K562 (cell line): Measurements from ENCODE around the gene ATP5PO. TPM values are rescaled to one million over a fixed set of nuclear protein-coding genes. Genes with fewer than 3 reads are reported as not detected.
A peak's percentile ranks its signal among the peaks of the same experiment; 100 is the strongest.

ENCODE experiments used
- ATF7 ChIP-seq: fragments of 450-650 bp; IDR thresholded peaks from 2 replicates; pipeline ENCODE4 v1.7.1; 2014; ENCODE audit warnings: mild to moderate bottlenecking, moderate library complexity
- CAMTA2 ChIP-seq: fragments of 250-450 bp; sonication (Bioruptor Pico); conservative IDR thresholded peaks from 2 replicates; pipeline ENCODE4 v1.5.1; 2022
- CC2D1A ChIP-seq: fragments of 450-650 bp; IDR thresholded peaks from 2 replicates; pipeline ENCODE4 v1.6.1; 2017; ENCODE audit warnings: mild to moderate bottlenecking
- HOXB6 ChIP-seq: fragments of 250-450 bp; sonication (Bioruptor Pico); IDR thresholded peaks from 2 replicates; pipeline ENCODE4 v1.5.1; 2022; ENCODE audit warnings: mild to moderate bottlenecking, borderline replicate concordance
- ILK ChIP-seq: fragments of 450-650 bp; IDR thresholded peaks from 2 replicates; pipeline ENCODE4 v1.6.1; 2016; ENCODE audit warnings: missing genetic modification characterization, low read depth, mild to moderate bottlenecking, missing compliant biosample characterization, moderate library complexity, borderline replicate concordance
- JUND ChIP-seq, 2 experiments: IDR thresholded peaks; 2 replicates in 1 of 2; 3 replicates in 1 of 2; pipeline ENCODE4 v1.6.1; 2011; ENCODE audit warnings: borderline replicate concordance in 2 of 2, low read depth in 2 of 2, low read length in 2 of 2, improper control_type of control experiment in 1 of 2, missing biosample characterization in 1 of 2, missing genetic modification characterization in 1 of 2, missing genetic modification reagents in 1 of 2
- MAFK ChIP-seq: IDR thresholded peaks from 2 replicates; pipeline ENCODE4 v1.6.1; 2011; ENCODE audit warnings: low read length, improper control_type of control experiment
- RB1 ChIP-seq: fragments of 450-650 bp; IDR thresholded peaks from 2 replicates; pipeline ENCODE4 v1.6.1; 2017; ENCODE audit warnings: low read depth, mild to moderate bottlenecking
- YY1 ChIP-seq, 3 experiments: IDR thresholded peaks; 2 replicates each; pipeline ENCODE4 v1.6.1; 2011; ENCODE audit warnings: low read length in 2 of 3, mild to moderate bottlenecking in 2 of 3, moderate library complexity in 2 of 3, borderline replicate concordance in 1 of 3, control low read depth in 1 of 3, low read depth in 1 of 3; ENCODE audit not compliant: insufficient read depth in 3 of 3, insufficient replicate concordance in 2 of 3, control insufficient read depth in 1 of 3, insufficient read length in 1 of 3; ENCODE audit errors: extremely low read depth in 1 of 3
- ZBTB7A ChIP-seq: IDR thresholded peaks from 2 replicates; pipeline ENCODE4 v1.6.1; 2011; ENCODE audit warnings: low read depth, mild to moderate bottlenecking, low read length, moderate library complexity, borderline replicate concordance; ENCODE audit not compliant: control insufficient read depth
- ZKSCAN8 ChIP-seq: fragments of 200-800 bp; sonication (Bioruptor generic); IDR thresholded peaks from 2 replicates; pipeline ENCODE4 v1.6.1; 2016; ENCODE audit warnings: missing genetic modification characterization, missing compliant biosample characterization
- ZNF124 ChIP-seq: sonication (generic); formaldehyde crosslinking; IDR thresholded peaks from 2 replicates; pipeline ENCODE4 v1.8.1; 2022; ENCODE audit warnings: missing genetic modification reagents
- ZNF24 ChIP-seq: fragments of 450-650 bp; IDR thresholded peaks from 2 replicates; pipeline ENCODE4 v1.6.1; 2016
- ZNF75A ChIP-seq: fragments of 450-650 bp; formaldehyde crosslinking; IDR thresholded peaks from 2 replicates; pipeline ENCODE4 v1.4.0; 2020; ENCODE audit warnings: mild to moderate bottlenecking
- polyA plus RNA-seq, 8 experiments: library from polyadenylated mRNA; depleted of rRNA in 4 of 8; stranded (reverse) in 5 of 8; unstranded in 3 of 8; fragments of >200 nt; fragmentation: Nextera tagmentation in 2 of 8; fragmentation: Illumina TruSeq in 1 of 8; extraction: Ambion mirVana in 2 of 8; extraction: Trizol in 1 of 8; gene quantifications; 2 replicates each; pipeline versions ENCODE4 v1.2.1 to v1.2.3, GENCODE V29; 2011 to 2014; ENCODE audit warnings: inconsistent platforms in 1 of 8, missing spikeins in 1 of 8
- total RNA-seq, 7 experiments: library from RNA; depleted of rRNA in 6 of 7; stranded (reverse); fragments of >200 nt in 6 of 7; fragmentation: Illumina TruSeq in 2 of 7; extraction: Trizol in 2 of 7; gene quantifications; 2 replicates each; pipeline versions ENCODE4 v1.2.1 to v1.2.3, GENCODE V29; 2011 to 2021; ENCODE audit warnings: low replicate concordance in 1 of 7
- TF ChIP-seq, protein P1 (sequence below): IDR thresholded peaks from 2 replicates; pipeline ENCODE4 v1.6.1; 2011; ENCODE audit warnings: borderline replicate concordance, low read depth, mild to moderate bottlenecking, moderate library complexity, low read length; ENCODE audit not compliant: insufficient read depth, poor library complexity, severe bottlenecking
- TF ChIP-seq, protein P2 (sequence below): fragments of 450-650 bp; IDR thresholded peaks from 2 replicates; pipeline ENCODE4 v1.6.1; 2016
- TF ChIP-seq, protein P3 (sequence below), 3 experiments: IDR thresholded peaks in 2 of 3; conservative IDR thresholded peaks in 1 of 3; 2 replicates each; pipeline ENCODE4 v1.5.1; 2011 to 2012; ENCODE audit warnings: low read length in 3 of 3, mild to moderate bottlenecking in 3 of 3, control low read depth in 2 of 3, improper control_type of control experiment in 1 of 3, inconsistent platforms in 1 of 3, low read depth in 1 of 3, mixed read lengths in 1 of 3, moderate library complexity in 1 of 3; ENCODE audit not compliant: insufficient read depth in 2 of 3
- TF ChIP-seq, protein P4 (sequence below): fragments of 450-650 bp; IDR thresholded peaks from 2 replicates; pipeline ENCODE4 v1.6.1; 2018; ENCODE audit not compliant: partially characterized antibody

Gene ATP5PO
- total and polyA plus RNA-seq, 9 of the 15 experiments (the other 6 are each of a cell fraction or from before 2014, with no cell fraction given) = 367 to 2,722 (median 808) TPM

DNA sequence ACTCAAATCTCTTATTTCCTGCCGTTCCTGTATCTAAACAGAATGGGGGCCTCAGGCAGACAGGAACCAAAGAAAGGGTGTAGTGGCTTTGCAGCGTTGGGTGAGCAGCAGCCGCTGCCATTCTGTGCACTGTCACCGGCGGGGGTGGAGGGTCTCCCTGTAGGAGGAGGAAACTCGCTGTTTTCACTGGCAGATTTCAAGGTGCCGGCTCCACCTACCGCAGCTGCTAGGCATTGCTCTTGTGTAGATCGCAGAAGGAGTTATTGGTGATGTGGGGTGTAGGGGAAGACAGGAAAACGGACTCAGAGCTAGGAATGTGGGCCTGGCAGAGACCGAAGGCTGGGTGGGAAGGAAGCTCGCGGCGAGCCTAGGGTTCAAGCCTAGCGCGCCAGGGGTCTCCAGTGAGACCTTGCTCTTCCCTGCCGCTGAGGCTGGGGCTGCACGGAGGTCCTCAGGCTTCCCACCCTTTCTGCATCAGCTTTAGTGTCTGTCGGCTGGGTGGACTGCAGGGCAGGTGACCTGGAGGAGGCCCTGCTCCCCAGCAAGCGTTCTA is 20.8 kb downstream of the ATP5PO start (continued):
- TF ChIP-seq ZKSCAN8 (CRISPR knock-in tag) (no peak), CAMTA2 (CRISPR knock-in tag) (no peak), HOXB6 (CRISPR knock-in tag) (no peak), ZNF24 (peak; percentile 9; the same call in 1 of the 2 replicates), ZBTB7A (peak; percentile 98), ATF7 (peak; percentile 41; the same call in 1 of the 2 replicates), CC2D1A (peak; percentile 55; the same call in 1 of the 2 replicates), YY1 (IDR thresholded peaks at IDR 0.05; ENCODE audit: borderline replicate concordance in 1 of 3, control insufficient read depth in 1 of 3, extremely low read depth in 1 of 3, insufficient read depth in 3 of 3, insufficient read length in 1 of 3, insufficient replicate concordance in 2 of 3, low read depth in 1 of 3, low read length in 2 of 3) (peak in 2 of 3 experiments; percentile 70 to 83), MAFK (peak; percentile 29; the same call in 1 of the 2 replicates), ILK (no peak), ZNF75A (CRISPR knock-in tag) (no peak), ZNF124 (no peak), RB1 (no peak), JUND (IDR thresholded peaks at IDR 0.05; ENCODE audit: borderline replicate concordance, low read depth, low read length) (peak; percentile 45), JUND (tag; IDR thresholded peaks at IDR 0.05; ENCODE audit: borderline replicate concordance, low read depth, low read length) (peak; percentile 26; the same call in 1 of the 3 replicates)
- TF ChIP-seq, protein P1, sequence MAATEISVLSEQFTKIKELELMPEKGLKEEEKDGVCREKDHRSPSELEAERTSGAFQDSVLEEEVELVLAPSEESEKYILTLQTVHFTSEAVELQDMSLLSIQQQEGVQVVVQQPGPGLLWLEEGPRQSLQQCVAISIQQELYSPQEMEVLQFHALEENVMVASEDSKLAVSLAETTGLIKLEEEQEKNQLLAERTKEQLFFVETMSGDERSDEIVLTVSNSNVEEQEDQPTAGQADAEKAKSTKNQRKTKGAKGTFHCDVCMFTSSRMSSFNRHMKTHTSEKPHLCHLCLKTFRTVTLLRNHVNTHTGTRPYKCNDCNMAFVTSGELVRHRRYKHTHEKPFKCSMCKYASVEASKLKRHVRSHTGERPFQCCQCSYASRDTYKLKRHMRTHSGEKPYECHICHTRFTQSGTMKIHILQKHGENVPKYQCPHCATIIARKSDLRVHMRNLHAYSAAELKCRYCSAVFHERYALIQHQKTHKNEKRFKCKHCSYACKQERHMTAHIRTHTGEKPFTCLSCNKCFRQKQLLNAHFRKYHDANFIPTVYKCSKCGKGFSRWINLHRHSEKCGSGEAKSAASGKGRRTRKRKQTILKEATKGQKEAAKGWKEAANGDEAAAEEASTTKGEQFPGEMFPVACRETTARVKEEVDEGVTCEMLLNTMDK = peak; percentile 86
- TF ChIP-seq, protein P2, sequence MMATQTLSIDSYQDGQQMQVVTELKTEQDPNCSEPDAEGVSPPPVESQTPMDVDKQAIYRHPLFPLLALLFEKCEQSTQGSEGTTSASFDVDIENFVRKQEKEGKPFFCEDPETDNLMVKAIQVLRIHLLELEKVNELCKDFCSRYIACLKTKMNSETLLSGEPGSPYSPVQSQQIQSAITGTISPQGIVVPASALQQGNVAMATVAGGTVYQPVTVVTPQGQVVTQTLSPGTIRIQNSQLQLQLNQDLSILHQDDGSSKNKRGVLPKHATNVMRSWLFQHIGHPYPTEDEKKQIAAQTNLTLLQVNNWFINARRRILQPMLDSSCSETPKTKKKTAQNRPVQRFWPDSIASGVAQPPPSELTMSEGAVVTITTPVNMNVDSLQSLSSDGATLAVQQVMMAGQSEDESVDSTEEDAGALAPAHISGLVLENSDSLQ = peak; percentile 40
- TF ChIP-seq, protein P3, sequence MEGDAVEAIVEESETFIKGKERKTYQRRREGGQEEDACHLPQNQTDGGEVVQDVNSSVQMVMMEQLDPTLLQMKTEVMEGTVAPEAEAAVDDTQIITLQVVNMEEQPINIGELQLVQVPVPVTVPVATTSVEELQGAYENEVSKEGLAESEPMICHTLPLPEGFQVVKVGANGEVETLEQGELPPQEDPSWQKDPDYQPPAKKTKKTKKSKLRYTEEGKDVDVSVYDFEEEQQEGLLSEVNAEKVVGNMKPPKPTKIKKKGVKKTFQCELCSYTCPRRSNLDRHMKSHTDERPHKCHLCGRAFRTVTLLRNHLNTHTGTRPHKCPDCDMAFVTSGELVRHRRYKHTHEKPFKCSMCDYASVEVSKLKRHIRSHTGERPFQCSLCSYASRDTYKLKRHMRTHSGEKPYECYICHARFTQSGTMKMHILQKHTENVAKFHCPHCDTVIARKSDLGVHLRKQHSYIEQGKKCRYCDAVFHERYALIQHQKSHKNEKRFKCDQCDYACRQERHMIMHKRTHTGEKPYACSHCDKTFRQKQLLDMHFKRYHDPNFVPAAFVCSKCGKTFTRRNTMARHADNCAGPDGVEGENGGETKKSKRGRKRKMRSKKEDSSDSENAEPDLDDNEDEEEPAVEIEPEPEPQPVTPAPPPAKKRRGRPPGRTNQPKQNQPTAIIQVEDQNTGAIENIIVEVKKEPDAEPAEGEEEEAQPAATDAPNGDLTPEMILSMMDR (IDR thresholded peaks at IDR 0.05 in 2 of 3, conservative IDR thresholded peaks at IDR 0.05 in 1 of 3; ENCODE audit: insufficient read depth in 2 of 3, low read depth in 1 of 3, low read length in 3 of 3) = peak; percentile 88 to 92 (median 92)
- TF ChIP-seq, protein P4, sequence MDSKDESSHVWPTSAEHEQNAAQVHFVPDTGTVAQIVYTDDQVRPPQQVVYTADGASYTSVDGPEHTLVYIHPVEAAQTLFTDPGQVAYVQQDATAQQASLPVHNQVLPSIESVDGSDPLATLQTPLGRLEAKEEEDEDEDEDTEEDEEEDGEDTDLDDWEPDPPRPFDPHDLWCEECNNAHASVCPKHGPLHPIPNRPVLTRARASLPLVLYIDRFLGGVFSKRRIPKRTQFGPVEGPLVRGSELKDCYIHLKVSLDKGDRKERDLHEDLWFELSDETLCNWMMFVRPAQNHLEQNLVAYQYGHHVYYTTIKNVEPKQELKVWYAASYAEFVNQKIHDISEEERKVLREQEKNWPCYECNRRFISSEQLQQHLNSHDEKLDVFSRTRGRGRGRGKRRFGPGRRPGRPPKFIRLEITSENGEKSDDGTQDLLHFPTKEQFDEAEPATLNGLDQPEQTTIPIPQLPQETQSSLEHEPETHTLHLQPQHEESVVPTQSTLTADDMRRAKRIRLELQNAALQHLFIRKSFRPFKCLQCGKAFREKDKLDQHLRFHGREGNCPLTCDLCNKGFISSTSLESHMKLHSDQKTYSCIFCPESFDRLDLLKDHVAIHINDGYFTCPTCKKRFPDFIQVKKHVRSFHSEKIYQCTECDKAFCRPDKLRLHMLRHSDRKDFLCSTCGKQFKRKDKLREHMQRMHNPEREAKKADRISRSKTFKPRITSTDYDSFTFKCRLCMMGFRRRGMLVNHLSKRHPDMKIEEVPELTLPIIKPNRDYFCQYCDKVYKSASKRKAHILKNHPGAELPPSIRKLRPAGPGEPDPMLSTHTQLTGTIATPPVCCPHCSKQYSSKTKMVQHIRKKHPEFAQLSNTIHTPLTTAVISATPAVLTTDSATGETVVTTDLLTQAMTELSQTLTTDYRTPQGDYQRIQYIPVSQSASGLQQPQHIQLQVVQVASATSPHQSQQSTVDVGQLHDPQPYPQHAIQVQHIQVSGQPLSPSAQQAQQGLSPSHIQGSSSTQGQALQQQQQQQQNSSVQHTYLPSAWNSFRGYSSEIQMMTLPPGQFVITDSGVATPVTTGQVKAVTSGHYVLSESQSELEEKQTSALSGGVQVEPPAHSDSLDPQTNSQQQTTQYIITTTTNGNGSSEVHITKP = peak; percentile 51
